Memory B cell (primary cell): Measurements from ENCODE around the gene PIGU.
"Not testable (repeated sequence)": the region's sequence is repeated elsewhere in the genome, so short reads cannot be mapped to it uniquely, and the experiment has no call there.

ENCODE experiments used
- ATAC-seq: fragments of 150-1000 bp; cut with Tn5 transposase; 2 replicates; pipeline ENCODE4 v1.10.0; 2021; ENCODE audit warnings: low read depth, mild to moderate bottlenecking, moderate library complexity
- DNase-seq, 2 donors: peaks; one replicate each; pipeline ENCODE4 v3.0.0; 2022; ENCODE audit warnings: low spot score in 2 of 2
- H3K27ac Mint-ChIP-seq: one replicate; pipeline ENCODE4 v1.8.0; 2022; ENCODE audit warnings: mild to moderate bottlenecking, moderate library complexity, mixed read lengths
- H3K27me3 Mint-ChIP-seq: one replicate; pipeline ENCODE4 v1.8.0; 2022; ENCODE audit warnings: mixed read lengths
- H3K36me3 Mint-ChIP-seq: one replicate; pipeline ENCODE4 v1.8.0; 2022; ENCODE audit warnings: mild to moderate bottlenecking, mixed read lengths
- H3K4me1 Mint-ChIP-seq: one replicate; pipeline ENCODE4 v1.8.0; 2022; ENCODE audit warnings: mixed read lengths
- H3K4me3 Mint-ChIP-seq: one replicate; pipeline ENCODE4 v1.8.0; 2022; ENCODE audit warnings: mild to moderate bottlenecking, moderate library complexity, mixed read lengths
- H3K9me3 Mint-ChIP-seq: one replicate; pipeline ENCODE4 v1.8.0; 2022; ENCODE audit warnings: mixed read lengths

The PIGU gene, protein sequence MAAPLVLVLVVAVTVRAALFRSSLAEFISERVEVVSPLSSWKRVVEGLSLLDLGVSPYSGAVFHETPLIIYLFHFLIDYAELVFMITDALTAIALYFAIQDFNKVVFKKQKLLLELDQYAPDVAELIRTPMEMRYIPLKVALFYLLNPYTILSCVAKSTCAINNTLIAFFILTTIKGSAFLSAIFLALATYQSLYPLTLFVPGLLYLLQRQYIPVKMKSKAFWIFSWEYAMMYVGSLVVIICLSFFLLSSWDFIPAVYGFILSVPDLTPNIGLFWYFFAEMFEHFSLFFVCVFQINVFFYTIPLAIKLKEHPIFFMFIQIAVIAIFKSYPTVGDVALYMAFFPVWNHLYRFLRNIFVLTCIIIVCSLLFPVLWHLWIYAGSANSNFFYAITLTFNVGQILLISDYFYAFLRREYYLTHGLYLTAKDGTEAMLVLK

DNA sequence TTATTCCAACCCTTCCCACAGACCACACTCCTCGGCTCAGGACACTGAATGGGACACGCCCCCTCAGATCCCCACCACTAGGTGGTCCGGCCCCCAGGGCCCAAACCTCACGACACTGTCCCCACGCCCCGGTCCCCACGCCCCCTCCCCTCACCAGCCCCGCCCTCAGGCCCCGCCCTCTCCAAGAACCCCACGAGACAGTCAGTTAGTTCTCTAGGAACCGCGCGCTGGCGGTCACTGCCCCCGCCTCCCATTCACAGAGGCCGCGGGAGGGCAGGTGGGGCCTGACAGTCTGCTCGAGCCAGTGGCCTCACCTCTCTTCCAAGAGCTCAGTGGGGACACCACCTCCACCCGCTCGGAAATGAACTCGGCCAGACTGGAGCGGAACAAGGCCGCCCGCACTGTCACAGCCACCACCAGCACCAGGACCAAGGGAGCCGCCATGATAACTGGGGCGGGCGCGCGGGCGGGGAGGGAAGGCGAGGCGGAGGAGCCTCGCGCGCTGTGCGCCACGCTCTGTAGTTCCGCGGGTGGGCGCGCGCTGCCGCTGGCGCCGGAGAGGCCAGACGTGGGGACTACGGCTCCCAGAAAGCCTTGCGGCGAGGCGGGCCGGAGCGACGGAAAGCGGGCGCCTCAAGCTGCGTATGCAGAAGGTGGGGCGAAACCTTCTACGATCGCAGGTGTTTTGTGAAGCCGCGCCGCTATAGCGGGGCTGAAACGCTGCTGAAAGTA lies at the start of gene PIGU:
PIGU (minus strand) TSS at position 451 of the 732 bp plus-strand sequence; CDS start at position 444, 7 bp downstream.
- Mint-ChIP-seq H3K9me3 (no peaks in the 10 kb centered on the region), H3K36me3 (no peaks in the 10 kb centered on the region), H3K27me3 (no peaks in the 10 kb centered on the region), H3K4me3 (peak within 1 kb of the TSS; percentile 96), H3K27ac (peak within 1 kb of the TSS; percentile 94), H3K4me1 (peaks cover 7% of the 10 kb centered on the region)
- peak; percentile 90 to 93 for DNase-seq
- peak; percentile 91 for ATAC-seq

DNA sequence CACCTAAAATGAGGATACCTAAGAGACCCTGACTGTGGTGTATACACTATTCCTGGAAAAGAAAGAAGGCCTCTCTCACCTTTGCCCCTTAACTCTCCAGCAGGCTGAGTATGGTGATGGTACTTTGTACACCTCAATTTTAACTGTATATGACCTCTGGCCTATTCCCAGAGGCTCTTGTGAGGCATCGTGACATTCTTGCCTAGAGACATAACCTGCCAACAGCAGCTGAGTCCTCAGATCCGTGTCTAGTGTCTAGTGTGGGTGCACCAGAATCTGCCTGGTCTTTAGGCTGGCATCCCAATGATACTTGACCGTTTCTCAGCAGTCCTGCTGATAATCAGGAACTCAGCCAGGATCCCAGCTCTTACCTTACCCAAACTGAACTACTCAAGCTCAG lies 47.3 kb upstream of the PIGU start:
- Mint-ChIP-seq H3K36me3 (peaks cover 23% of the 10 kb centered on the region), H3K4me1 (peaks cover 9% of the 10 kb centered on the region), H3K9me3 (no peaks in the 10 kb centered on the region), H3K27me3 (no peaks in the 10 kb centered on the region), H3K27ac (peak overlapping the region; percentile 59), H3K4me3 (no peak overlapping the region)
- DNase-seq (no peak), ATAC-seq (no peak)

DNA sequence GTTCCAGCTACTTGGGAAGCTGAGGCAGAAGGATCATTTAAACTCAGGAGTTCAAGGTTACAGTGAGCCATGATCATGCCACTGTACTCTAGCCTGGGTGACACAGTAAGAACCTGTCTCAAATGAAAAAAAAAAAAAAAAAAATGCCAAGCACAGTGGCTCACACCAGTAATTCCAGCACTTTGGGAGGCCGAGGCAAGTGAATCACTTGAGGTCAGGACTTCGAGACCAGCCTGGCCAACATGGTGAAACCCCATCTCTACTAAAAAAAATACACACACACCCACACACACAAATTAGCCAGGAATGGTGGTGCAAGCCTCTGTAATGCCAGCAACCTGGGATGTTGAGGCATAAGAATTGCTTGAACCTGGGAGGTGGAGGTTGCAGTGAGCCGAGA lies 45.7 kb upstream of the PIGU start:
- H3K27me3 Mint-ChIP-seq, H3K27ac Mint-ChIP-seq: not testable (repeated sequence)

DNA sequence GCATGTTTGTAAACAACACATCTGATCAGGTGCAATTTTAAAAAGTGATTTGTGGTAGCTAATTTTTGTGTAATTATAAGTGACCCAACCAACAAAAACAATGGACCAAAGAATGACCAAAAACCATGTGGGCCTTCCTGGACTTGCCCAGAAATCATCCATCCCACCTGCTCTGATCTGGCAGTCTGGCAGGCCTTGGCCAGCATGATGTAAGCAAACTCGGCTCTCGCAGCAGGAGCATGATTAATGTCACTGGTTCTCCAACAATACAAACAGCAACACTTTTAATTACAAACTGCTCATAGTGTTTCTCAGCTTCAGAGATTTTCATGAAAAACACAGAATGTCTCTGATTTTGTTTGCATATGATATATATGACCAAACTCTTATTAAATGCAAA lies 43.4 kb upstream of the PIGU start:
- Mint-ChIP-seq H3K27me3 (no peaks in the 10 kb centered on the region), H3K36me3 (peaks cover 9% of the 10 kb centered on the region), H3K27ac (no peak overlapping the region), H3K4me3 (no peak overlapping the region), H3K4me1 (peaks cover 11% of the 10 kb centered on the region), H3K9me3 (no peaks in the 10 kb centered on the region)
- DNase-seq (no peak), ATAC-seq (no peak)

More for the DNA sequence above, 45.7 kb upstream of the PIGU start:
- H3K9me3 Mint-ChIP-seq, DNase-seq, H3K4me3 Mint-ChIP-seq, ATAC-seq: not testable (repeated sequence)
- H3K4me1 Mint-ChIP-seq = peaks cover 11% of the 10 kb centered on the region
- H3K36me3 Mint-ChIP-seq = peaks cover 23% of the 10 kb centered on the region

DNA sequence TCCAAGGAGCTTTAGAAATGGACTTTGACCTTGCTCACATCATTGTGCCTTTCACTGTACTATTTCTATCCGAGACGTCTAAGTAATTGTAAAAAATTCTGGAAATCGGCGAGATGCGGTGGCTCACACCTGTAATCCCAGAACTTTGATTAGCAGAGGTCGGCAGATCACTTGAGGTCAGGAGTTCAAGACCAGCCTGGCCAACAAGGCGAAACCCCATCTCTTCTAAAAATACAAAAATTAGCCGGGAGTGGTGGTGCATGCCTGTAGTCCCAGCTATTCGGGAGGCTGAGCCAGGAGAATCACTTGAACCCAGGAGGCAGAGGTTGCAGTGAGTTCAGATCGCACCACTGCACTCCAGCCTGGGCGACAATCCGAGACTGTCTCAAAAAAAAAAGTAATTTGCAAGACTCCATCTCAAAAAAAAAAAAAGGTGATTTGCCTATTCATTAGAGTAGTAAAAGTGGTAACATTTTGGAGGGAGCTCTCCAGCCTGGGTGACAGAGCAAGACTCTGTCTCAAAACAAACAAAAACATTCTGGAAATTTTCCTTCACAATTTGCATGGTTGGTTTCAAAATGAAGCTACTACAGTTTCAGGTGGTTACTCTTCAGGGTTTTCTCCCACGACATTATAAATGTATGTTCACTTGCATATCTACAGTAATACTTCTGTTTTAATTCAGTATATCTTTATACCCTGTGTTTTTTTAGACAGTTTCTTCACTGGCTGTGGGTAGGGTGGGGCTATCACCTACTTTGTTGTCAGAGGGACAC lies 42.5 kb upstream of the PIGU start:
- H3K27ac Mint-ChIP-seq = peak overlapping the region; percentile 53
- not testable (repeated sequence) for H3K27me3 Mint-ChIP-seq, DNase-seq, H3K4me3 Mint-ChIP-seq, H3K9me3 Mint-ChIP-seq
- peak; percentile 60 for ATAC-seq
- peaks cover 11% of the 10 kb centered on the region for H3K4me1 Mint-ChIP-seq
- H3K36me3 Mint-ChIP-seq = peaks cover 10% of the 10 kb centered on the region

DNA sequence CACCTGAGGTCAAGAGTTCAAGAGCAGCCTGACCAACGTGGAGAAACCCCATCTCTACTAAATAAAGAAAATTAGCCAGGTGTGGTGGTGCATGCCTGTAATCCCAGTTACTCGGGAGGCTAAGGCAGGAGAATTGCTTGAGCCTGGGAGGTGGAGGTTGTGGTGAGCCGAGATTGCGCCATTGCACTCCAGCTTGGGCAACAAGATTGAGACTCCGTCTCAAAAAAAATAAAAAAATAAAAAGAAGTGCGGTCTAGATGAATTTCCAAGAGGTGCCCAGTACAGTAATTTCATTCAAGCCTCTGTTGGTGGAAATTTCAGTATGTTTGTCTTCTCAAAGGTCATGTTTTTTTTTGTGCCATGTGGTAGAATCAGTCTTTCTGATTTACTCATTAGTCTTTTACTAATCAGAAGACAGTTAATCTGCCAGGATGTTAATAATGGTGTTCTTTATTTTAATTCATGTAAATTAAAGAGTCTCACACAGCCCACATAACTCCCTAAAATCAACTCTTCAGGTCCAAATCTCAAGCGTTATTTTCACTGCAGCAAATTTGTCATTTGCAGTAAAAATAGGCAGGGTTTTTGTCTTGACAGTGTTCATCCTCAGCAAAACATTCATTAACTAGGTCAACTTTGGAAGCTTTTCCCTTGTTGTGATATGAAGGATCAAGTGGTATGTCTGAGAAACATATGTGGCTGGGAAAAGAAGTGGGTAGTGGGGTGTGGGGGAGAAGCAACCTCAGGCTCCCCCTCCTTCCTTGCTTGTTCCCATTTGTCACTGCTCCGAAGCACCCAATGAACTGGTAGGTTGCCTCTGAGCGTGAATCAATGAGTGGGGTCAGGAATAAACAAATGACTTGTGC lies 40.6 kb upstream of the PIGU start:
- no peak overlapping the region for H3K4me3 Mint-ChIP-seq
- peaks cover 11% of the 10 kb centered on the region for H3K4me1 Mint-ChIP-seq
- no peak for ATAC-seq
- H3K27me3 Mint-ChIP-seq = no peaks in the 10 kb centered on the region
- no peak overlapping the region for H3K27ac Mint-ChIP-seq
- DNase-seq = no peak
- H3K36me3 Mint-ChIP-seq = peaks cover 11% of the 10 kb centered on the region
- H3K9me3 Mint-ChIP-seq = no peaks in the 10 kb centered on the region

DNA sequence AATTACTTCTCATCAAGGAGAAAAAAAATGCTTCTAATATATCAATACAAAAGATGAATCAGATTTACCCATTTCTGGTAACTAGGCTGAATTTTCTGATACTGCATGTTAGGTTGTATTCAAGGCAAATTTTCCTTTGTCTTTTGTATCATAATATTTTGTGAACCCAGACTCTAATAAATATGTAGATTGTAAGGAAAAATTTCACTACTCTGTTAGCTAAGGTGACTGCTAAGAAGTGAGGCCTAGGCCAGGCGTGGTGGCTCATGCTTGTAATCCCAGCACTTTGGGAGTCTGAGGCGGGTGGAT lies 40.0 kb upstream of the PIGU start:
- Mint-ChIP-seq H3K36me3 (peaks cover 11% of the 10 kb centered on the region), H3K4me3 (no peak overlapping the region), H3K27ac (no peak overlapping the region), H3K4me1 (peaks cover 11% of the 10 kb centered on the region), H3K9me3 (no peaks in the 10 kb centered on the region), H3K27me3 (no peaks in the 10 kb centered on the region)
- no peak for DNase-seq
- no peak for ATAC-seq

DNA sequence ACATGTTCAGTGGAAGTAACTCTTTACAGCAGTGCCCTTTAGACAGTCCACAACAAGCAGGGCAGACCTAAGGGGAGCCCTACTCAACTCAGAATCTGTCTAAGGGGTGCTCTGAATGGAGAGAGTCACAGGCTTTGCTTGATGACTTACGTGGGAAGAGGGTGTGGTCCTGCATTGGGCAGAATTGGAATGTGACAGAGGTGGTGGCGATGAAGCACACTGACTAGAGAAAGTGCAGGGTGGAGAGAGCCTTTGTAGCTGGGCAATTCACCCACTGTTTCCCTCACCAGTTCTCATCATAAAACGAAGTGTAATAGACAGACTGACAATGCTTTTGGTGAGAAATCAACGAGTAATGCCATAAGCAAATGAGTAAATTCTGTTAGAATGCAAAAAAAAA lies 38.5 kb upstream of the PIGU start:
- Mint-ChIP-seq H3K36me3 (peaks cover 10% of the 10 kb centered on the region), H3K9me3 (no peaks in the 10 kb centered on the region), H3K4me1 (peaks cover 9% of the 10 kb centered on the region), H3K4me3 (no peak overlapping the region), H3K27ac (no peak overlapping the region), H3K27me3 (no peaks in the 10 kb centered on the region)
- no peak for DNase-seq
- no peak for ATAC-seq

DNA sequence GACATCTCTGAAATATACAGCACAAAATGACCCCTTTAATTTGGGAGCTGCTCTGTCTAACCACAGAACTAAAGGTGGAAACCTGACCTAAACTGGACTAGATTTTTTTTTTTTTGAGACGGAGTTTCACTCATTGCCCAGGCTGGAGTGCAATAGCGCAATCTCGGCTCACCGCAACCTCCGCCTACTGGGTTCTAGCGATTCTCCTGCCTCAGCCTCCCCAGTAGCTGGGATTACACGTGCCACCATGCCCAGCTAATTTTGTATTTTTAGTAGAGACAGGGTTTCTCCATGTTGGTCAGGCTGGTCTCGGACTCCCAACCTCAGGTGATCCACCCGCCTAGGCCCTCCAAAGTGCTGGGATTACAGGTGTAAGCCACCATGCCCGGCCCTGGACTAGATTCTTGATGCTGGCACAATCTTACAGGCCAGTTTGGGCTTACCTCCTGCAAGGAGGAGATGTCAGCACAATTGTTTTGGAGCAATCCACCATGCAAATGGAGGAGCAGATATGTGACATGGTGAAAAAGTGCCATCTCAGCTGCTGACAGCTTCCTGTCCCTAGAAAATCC lies 37.1 kb upstream of the PIGU start:
- not testable (repeated sequence) for H3K9me3 Mint-ChIP-seq, H3K4me1 Mint-ChIP-seq, ATAC-seq, H3K27me3 Mint-ChIP-seq, H3K36me3 Mint-ChIP-seq, H3K4me3 Mint-ChIP-seq, DNase-seq, H3K27ac Mint-ChIP-seq

DNA sequence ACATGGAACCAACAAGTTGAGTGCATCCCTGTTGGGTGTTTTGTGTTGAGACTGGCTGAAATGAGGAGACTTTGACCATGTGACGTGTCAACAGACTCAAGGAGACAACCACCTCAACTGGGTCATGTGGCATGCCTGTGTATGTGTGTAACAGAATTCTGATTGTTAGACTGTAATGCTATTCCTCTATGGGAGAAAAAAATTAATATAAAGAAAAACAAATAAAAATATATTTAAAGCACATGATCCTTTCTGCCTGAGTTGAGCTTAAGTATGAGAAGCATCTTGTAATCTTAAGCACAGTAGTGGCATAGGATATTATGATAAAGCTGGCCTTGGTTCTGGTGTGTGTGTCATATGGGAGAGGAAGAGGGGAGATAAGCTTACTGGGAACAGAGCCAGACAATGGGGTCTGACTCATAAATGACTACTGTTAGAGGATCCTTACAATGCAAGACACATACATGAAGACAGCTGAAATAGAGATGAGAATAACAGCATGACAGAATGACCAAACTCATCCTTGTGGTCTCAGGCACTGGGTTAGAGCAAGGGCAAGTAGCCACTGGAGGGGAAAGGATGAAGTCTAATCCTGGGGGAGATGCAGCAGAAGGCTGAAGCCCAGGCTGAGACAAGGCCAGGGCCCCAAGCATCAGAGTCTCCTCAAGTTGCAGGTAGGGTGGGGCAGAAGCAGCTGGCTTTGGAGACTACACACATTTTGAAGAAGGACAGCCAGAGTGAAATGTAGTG lies 36.5 kb upstream of the PIGU start:
- Mint-ChIP-seq H3K27me3 (no peaks in the 10 kb centered on the region), H3K27ac (no peak overlapping the region), H3K4me3 (no peak overlapping the region), H3K4me1 (peaks cover 11% of the 10 kb centered on the region), H3K36me3 (peaks cover 10% of the 10 kb centered on the region), H3K9me3 (no peaks in the 10 kb centered on the region)
- DNase-seq = no peak
- ATAC-seq = no peak

DNA sequence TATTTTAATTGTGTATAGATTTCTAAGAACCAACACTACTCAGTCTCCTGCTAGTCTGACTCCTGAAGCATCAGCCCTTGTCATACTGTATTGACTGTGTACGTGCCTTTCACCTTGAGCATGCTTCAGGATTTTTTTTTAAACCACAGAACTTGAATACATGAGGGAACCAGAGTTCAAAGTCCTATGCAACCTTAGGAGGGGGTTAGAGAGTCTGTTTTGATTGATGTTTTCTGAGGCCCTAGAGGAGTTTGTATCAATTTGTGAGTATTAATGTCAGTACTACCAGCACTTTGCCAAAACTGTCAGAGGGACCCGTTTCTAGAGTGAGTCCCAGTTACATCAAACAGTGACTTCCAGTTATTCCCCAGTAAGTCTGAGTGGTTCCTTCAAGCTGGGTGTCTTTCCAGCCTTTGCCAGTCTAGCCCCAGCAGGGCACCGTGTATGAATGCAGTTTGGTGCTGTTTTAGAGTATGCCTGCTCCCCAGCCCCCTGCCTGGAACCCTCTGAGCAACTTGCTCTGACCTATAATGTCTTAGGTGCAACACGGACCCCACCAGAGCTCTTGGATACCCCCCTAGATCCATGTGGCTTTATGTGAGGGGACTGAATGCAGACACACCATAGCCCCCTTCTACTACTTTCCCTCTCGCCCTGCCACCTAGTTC lies 35.8 kb upstream of the PIGU start:
- H3K36me3 Mint-ChIP-seq = peaks cover 10% of the 10 kb centered on the region
- H3K4me3 Mint-ChIP-seq = no peak overlapping the region
- DNase-seq (no peak), ATAC-seq (no peak)
- H3K27ac Mint-ChIP-seq = no peak overlapping the region
- H3K4me1 Mint-ChIP-seq = peaks cover 12% of the 10 kb centered on the region
- H3K9me3 Mint-ChIP-seq = no peaks in the 10 kb centered on the region
- no peaks in the 10 kb centered on the region for H3K27me3 Mint-ChIP-seq

DNA sequence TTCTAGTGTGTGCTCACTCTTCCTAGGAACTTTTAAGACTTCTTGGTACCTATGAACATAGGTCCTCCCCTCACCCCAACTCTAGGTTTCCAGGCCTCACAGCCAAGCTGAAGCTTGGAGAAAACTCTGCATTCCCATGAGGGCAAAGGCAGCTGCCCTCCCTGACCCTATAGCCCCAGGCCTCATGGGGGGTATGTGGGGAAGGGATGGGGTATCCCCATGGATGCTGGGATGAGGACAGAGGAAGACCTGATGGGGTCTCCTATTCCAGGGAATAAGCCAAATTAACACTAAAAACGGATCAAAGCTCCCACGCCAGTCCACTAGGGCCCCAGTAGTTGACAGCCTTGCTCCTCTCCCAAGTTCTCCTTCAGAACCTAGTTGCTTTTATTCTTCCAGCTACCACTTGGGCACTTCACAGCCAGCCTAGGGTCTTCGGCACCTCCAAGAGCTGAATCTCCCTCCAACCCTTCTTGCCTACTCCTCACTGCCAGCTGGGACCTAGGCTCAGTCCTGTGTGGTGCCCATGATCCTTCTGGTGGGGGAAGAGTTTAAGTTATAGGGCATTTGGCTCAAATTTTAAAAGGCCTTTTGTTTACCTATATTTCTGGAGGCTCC lies 35.0 kb upstream of the PIGU start:
- no peak for ATAC-seq
- no peaks in the 10 kb centered on the region for H3K9me3 Mint-ChIP-seq
- H3K4me3 Mint-ChIP-seq = no peak overlapping the region
- DNase-seq = no peak
- H3K27me3 Mint-ChIP-seq = no peaks in the 10 kb centered on the region
- H3K27ac Mint-ChIP-seq = no peak overlapping the region
- H3K4me1 Mint-ChIP-seq = peaks cover 12% of the 10 kb centered on the region
- H3K36me3 Mint-ChIP-seq = peaks cover 10% of the 10 kb centered on the region
